Measurements from ENCODE around the gene UNK. TPM values are rescaled to one million over a fixed set of nuclear protein-coding genes. Genes with fewer than 3 reads are reported as not detected.

Gene UNK
- total and polyA plus RNA-seq, 8 donors: 19.8 to 54.6 (median 49.0) TPM

GRCh38 chr17:75771334-75772281 is 13.0 kb upstream of the UNK start:
- DNase-seq: no peak
- intact Hi-C loops (cut with DNase I): loop anchor here in 1 of 2 donors (10.0 kb wide), 1 partner anchor 123 kb away; the partner anchor contains the start of gene TRIM65
- TF ChIP-seq, protein P1, sequence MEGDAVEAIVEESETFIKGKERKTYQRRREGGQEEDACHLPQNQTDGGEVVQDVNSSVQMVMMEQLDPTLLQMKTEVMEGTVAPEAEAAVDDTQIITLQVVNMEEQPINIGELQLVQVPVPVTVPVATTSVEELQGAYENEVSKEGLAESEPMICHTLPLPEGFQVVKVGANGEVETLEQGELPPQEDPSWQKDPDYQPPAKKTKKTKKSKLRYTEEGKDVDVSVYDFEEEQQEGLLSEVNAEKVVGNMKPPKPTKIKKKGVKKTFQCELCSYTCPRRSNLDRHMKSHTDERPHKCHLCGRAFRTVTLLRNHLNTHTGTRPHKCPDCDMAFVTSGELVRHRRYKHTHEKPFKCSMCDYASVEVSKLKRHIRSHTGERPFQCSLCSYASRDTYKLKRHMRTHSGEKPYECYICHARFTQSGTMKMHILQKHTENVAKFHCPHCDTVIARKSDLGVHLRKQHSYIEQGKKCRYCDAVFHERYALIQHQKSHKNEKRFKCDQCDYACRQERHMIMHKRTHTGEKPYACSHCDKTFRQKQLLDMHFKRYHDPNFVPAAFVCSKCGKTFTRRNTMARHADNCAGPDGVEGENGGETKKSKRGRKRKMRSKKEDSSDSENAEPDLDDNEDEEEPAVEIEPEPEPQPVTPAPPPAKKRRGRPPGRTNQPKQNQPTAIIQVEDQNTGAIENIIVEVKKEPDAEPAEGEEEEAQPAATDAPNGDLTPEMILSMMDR (IDR thresholded peaks at IDR 0.05): no peak
- H3K27me3 ChIP-seq: no peaks in the 10 kb centered on the region
- no peak for ATAC-seq
- H3K36me3 ChIP-seq: peaks cover 0 to 25% of the 10 kb centered on the region in 2 donors
- H3K4me1 ChIP-seq: peaks cover 0 to 23% of the 10 kb centered on the region in 2 donors
- H3K27ac ChIP-seq: no peak overlapping the region
- no peaks in the 10 kb centered on the region for H3K9me3 ChIP-seq
- H3K4me3 ChIP-seq: no peak overlapping the region

GRCh38 chr17:75773121-75773807 is 11.3 kb upstream of the UNK start:
- TF ChIP-seq, protein P1 (IDR thresholded peaks at IDR 0.05): no peak
- peaks cover 10 to 36% of the 10 kb centered on the region in 2 donors for H3K4me1 ChIP-seq
- H3K9me3 ChIP-seq: no peaks in the 10 kb centered on the region
- ATAC-seq: no peak
- no peak overlapping the region for H3K27ac ChIP-seq
- DNase-seq: peak in 1 of 4 donors; percentile 51
- H3K27me3 ChIP-seq: no peaks in the 10 kb centered on the region
- no peak overlapping the region for H3K4me3 ChIP-seq
- intact Hi-C loops (cut with DNase I): loop anchor here in 1 of 2 donors (10.0 kb wide), 1 partner anchor 122 kb away; the partner anchor contains the start of gene TRIM65
- H3K36me3 ChIP-seq: peaks cover 4 to 41% of the 10 kb centered on the region in 2 donors

- intact Hi-C loops (cut with DNase I): loop anchor here in 1 of 2 donors (10.0 kb wide), 1 partner anchor 121 kb away; the partner anchor contains the start of gene TRIM65
- ATAC-seq: no peak
- H3K4me1 ChIP-seq: peaks cover 10 to 36% of the 10 kb centered on the region in 2 donors
- TF ChIP-seq, protein P1 (IDR thresholded peaks at IDR 0.05): no peak
- no peak overlapping the region for H3K27ac ChIP-seq
- peaks cover 5 to 48% of the 10 kb centered on the region in 2 donors for H3K36me3 ChIP-seq
- no peak overlapping the region for H3K4me3 ChIP-seq
- DNase-seq: peak in 2 of 4 donors; percentile 57 to 73
- H3K9me3 ChIP-seq: no peaks in the 10 kb centered on the region
- H3K27me3 ChIP-seq: no peaks in the 10 kb centered on the region
Measured at GRCh38 chr17:75773808-75774470, 10.7 kb upstream of the UNK start.

- Histone ChIP-seq H3K36me3 (peaks cover 5 to 50% of the 10 kb centered on the region in 2 donors), H3K4me1 (peaks cover 10 to 33% of the 10 kb centered on the region in 2 donors), H3K9me3 (no peaks in the 10 kb centered on the region), H3K27me3 (no peaks in the 10 kb centered on the region), H3K27ac (peak overlapping the region in 1 of 2 donors; percentile 48), H3K4me3 (no peak overlapping the region)
- TF ChIP-seq, protein P1 (IDR thresholded peaks at IDR 0.05): no peak
- ATAC-seq (no peak), DNase-seq (peak in 1 of 4 donors; percentile 68)
- intact Hi-C loops (cut with DNase I): loop anchor here in 1 of 2 donors (10.0 kb wide), 1 partner anchor 120 kb away; the partner anchor contains the start of gene TRIM65
Measured at GRCh38 chr17:75774471-75774990, 10.1 kb upstream of the UNK start.

Measured in left lung (tissue), 10 donors.